Spleen (tissue), 11 donors: ENCODE measurements around the gene RTL10. TPM values are rescaled to one million over a fixed set of nuclear protein-coding genes. Genes with fewer than 3 reads are reported as not detected.
A peak's percentile ranks its signal among the peaks of the same experiment; 100 is the strongest.

Source experiments
- DNase-seq: peaks from one replicate; pipeline ENCODE4 v3.0.0-alpha.2; 2020
- H3K27ac ChIP-seq, 8 donors: fragments of 200-600 bp; sonication (generic) in 7 of 8; 1 replicate in 4 of 8; 2 replicates in 4 of 8; pipeline versions ENCODE4 v1.5.0 to v1.8.0; 2016 to 2021; ENCODE audit warnings: inconsistent platforms in 4 of 8, mild to moderate bottlenecking in 4 of 8, moderate library complexity in 1 of 8
- H3K27me3 ChIP-seq, 7 donors: fragments of 200-600 bp; sonication (generic) in 6 of 7; replicated peaks in 1 of 7; 1 replicate in 4 of 7; 2 replicates in 3 of 7; pipeline versions ENCODE4 v1.5.0 to v1.8.0; 2016 to 2021; ENCODE audit warnings: inconsistent platforms in 3 of 7, mild to moderate bottlenecking in 1 of 7
- H3K36me3 ChIP-seq, 6 donors: fragments of 200-600 bp; sonication (generic) in 5 of 6; 1 replicate in 4 of 6; 2 replicates in 2 of 6; pipeline versions ENCODE4 v1.5.0 to v1.8.0; 2016 to 2021; ENCODE audit warnings: inconsistent platforms in 2 of 6
- H3K4me1 ChIP-seq, 6 donors: fragments of 200-600 bp; sonication (generic) in 5 of 6; 1 replicate in 3 of 6; 2 replicates in 3 of 6; pipeline versions ENCODE4 v1.5.0 to v1.8.0; 2016 to 2021; ENCODE audit warnings: inconsistent platforms in 3 of 6
- H3K4me3 ChIP-seq, 8 donors: fragments of 200-600 bp; sonication (generic) in 7 of 8; 1 replicate in 4 of 8; 2 replicates in 4 of 8; pipeline versions ENCODE4 v1.5.0 to v1.8.0; 2016 to 2021; ENCODE audit warnings: inconsistent platforms in 4 of 8, mild to moderate bottlenecking in 4 of 8, moderate library complexity in 2 of 8
- H3K9me3 ChIP-seq, 8 donors: fragments of 200-600 bp; sonication (generic) in 7 of 8; 1 replicate in 4 of 8; 2 replicates in 4 of 8; pipeline versions ENCODE4 v1.5.0 to v1.8.0; 2016 to 2021; ENCODE audit warnings: inconsistent platforms in 4 of 8
- POLR2A ChIP-seq, 3 donors: fragments of 450-650 bp; IDR thresholded peaks; one replicate each; pipeline ENCODE4 v1.5.1; 2017; ENCODE audit warnings: antibody characterized with exemption in 3 of 3, mild to moderate bottlenecking in 1 of 3
- POLR2AphosphoS5 ChIP-seq, 3 donors: sonication (generic); formaldehyde crosslinking; IDR thresholded peaks; one replicate each; pipeline ENCODE4 v1.5.1; 2017; ENCODE audit warnings: antibody characterized with exemption in 3 of 3
- WGBS, 5 donors: extraction: QIAGEN DNeasy Blood & Tissue Kit in 3 of 5; methylation state at CpG; one replicate each; pipeline versions ENCODE4 v1.1.5 to v1.1.7; 2013 to 2018; 5-methylcytosine and 5-hydroxymethylcytosine counted together
- intact Hi-C: fragments of 100-400 bp; cut with DNase I; formaldehyde crosslinking; loops from one replicate; pipeline ENCODE4 v1.15.0; 2023; ENCODE audit warnings: low total_unique reads
- polyA plus RNA-seq, 3 donors: library from polyadenylated mRNA; stranded (reverse); fragments of 200-250 nt; gene quantifications; one replicate each; pipeline ENCODE4 v1.2.1, GENCODE V29; 2013
- total RNA-seq, 7 donors: library from RNA; depleted of rRNA in 3 of 7; stranded (reverse); fragments of >200 nt in 3 of 7; fragmentation: NEBNext Ultra II Directional in 4 of 7; extraction: Animal tissue kit (Norgen Biotek cat#: 25700) in 4 of 7; gene quantifications; one replicate each; pipeline versions ENCODE4 v1.1.0 to v1.2.1, GENCODE V29; 2016 to 2021
- TF ChIP-seq, protein P1 (sequence below), 11 experiments: fragments of 200-600 bp in 7 of 11; fragments of 450-650 bp in 4 of 11; sonication (generic) in 4 of 11; IDR thresholded peaks in 8 of 11; conservative IDR thresholded peaks in 3 of 11; 1 replicate in 7 of 11; 2 replicates in 4 of 11; pipeline versions ENCODE4 v1.4.0 to v1.8.0; 2016 to 2021; ENCODE audit warnings: antibody characterized with exemption in 11 of 11, inconsistent platforms in 4 of 11, mild to moderate bottlenecking in 1 of 11
- donor health status: healthy with polysubstance abuse.
- donor health status: DM: no; HTN: no; CAD: no; lungs with moderate emphysema.
- donor health status: DM: no; HTN: no; CAD: no.
- donor health status: Bipolar disorder and iron deficiency.
- donor health status: healthy.
- donor health status: DM: no; HTN: no; CAD: no.
- donor health status: DM: yes; HTN: yes; CAD: no.

RTL10 gene
- total and polyA plus RNA-seq, 10 donors = 8.3 to 22.9 (median 17.8) TPM

DNA sequence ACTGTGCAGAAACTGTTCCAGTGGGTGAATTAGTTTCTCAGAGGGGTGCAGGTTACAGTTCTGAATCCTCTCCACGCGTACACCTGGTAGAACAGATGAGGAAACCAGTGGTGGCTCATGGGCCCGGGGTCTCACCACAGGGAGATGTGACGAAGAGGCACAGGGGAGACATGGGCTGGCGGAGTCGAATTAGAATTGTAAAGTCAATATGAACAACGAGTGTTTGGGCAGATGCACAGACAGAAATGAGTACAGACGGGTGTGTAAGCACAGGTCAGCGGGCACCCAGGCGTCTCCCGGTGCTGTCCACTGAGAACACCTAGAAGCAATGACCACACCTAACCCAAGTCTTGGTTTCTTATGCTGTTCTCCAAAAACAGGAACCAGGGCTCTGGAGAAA is 41.8 kb downstream of the RTL10 start:
- Histone ChIP-seq H3K9me3 (no peaks in the 10 kb centered on the region), H3K27me3 (no peaks in the 10 kb centered on the region), H3K27ac (no peak overlapping the region), H3K36me3 (peaks cover 0 to 31% (median 6%) of the 10 kb centered on the region in 6 donors), H3K4me1 (peaks cover 0 to 5% (median 0%) of the 10 kb centered on the region in 6 donors), H3K4me3 (no peak overlapping the region)
- TF ChIP-seq POLR2A (IDR thresholded peaks at IDR 0.05) = no peak
- TF ChIP-seq, protein P1, sequence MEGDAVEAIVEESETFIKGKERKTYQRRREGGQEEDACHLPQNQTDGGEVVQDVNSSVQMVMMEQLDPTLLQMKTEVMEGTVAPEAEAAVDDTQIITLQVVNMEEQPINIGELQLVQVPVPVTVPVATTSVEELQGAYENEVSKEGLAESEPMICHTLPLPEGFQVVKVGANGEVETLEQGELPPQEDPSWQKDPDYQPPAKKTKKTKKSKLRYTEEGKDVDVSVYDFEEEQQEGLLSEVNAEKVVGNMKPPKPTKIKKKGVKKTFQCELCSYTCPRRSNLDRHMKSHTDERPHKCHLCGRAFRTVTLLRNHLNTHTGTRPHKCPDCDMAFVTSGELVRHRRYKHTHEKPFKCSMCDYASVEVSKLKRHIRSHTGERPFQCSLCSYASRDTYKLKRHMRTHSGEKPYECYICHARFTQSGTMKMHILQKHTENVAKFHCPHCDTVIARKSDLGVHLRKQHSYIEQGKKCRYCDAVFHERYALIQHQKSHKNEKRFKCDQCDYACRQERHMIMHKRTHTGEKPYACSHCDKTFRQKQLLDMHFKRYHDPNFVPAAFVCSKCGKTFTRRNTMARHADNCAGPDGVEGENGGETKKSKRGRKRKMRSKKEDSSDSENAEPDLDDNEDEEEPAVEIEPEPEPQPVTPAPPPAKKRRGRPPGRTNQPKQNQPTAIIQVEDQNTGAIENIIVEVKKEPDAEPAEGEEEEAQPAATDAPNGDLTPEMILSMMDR (IDR thresholded peaks at IDR 0.05 in 8 of 11, conservative IDR thresholded peaks at IDR 0.05 in 3 of 11) = no peak
- TF ChIP-seq POLR2AphosphoS5 (IDR thresholded peaks at IDR 0.05) = no peak
- WGBS, 5 donors = 86 to 91% (median 89%) methylated on average over 11 of the region's 11 CpGs
- DNase-seq = peak; percentile 27
- intact Hi-C loops = no loop called here

GRCh38 chr22:19811811-19812771 is 42.6 kb downstream of the RTL10 start:
- TF ChIP-seq POLR2AphosphoS5 (IDR thresholded peaks at IDR 0.05) (peak in 1 of 3 donors; percentile 5), POLR2A (IDR thresholded peaks at IDR 0.05) (no peak)
- peaks cover 0 to 37% (median 6%) of the 10 kb centered on the region in 6 donors for H3K36me3 ChIP-seq
- no peaks in the 10 kb centered on the region for H3K9me3 ChIP-seq
- peak; percentile 65 for DNase-seq
- H3K27ac ChIP-seq = no peak overlapping the region
- H3K4me3 ChIP-seq = no peak overlapping the region
- peaks cover 0 to 5% (median 0%) of the 10 kb centered on the region in 6 donors for H3K4me1 ChIP-seq
- H3K27me3 ChIP-seq = no peaks in the 10 kb centered on the region
- intact Hi-C loops = no loop called here
- 93 to 95% (median 95%) methylated on average over 21 to 36 of the region's 36 CpGs for WGBS, 5 donors

DNA sequence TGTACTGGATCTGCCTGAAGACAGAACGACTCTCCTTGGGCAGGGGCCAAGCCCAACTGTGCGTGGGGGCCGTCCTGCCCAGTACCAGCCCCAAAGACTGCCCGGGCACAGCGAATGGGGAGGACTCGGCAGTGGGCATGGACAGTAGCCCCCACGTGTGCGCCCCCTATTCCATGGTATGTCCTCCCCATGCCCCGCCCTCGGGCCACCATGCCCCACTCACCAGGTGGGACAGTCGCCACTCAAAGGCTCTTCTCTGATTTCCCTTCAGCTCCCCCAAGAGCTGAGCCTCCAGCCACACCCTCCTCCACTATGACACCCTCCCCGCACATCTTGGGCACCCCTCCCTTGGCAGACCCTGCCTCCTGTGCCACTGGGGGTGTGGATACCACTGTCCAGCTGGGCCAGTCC is 43.5 kb downstream of the RTL10 start:
- peaks cover 0 to 46% (median 7%) of the 10 kb centered on the region in 6 donors for H3K36me3 ChIP-seq
- no peaks in the 10 kb centered on the region for H3K9me3 ChIP-seq
- intact Hi-C loops = no loop called here
- WGBS, 5 donors = 84 to 91% (median 90%) methylated on average over 11 to 12 of the region's 12 CpGs
- peak; percentile 59 for DNase-seq
- peaks cover 0 to 13% (median 4%) of the 10 kb centered on the region in 6 donors for H3K4me1 ChIP-seq
- no peaks in the 10 kb centered on the region for H3K27me3 ChIP-seq
- TF ChIP-seq POLR2A (IDR thresholded peaks at IDR 0.05) (no peak), POLR2AphosphoS5 (IDR thresholded peaks at IDR 0.05) (no peak)
- TF ChIP-seq, protein P1 (IDR thresholded peaks at IDR 0.05 in 8 of 11, conservative IDR thresholded peaks at IDR 0.05 in 3 of 11) = no peak
- H3K4me3 ChIP-seq = no peak overlapping the region
- no peak overlapping the region for H3K27ac ChIP-seq

GRCh38 chr22:19810381-19811201 is 44.1 kb downstream of the RTL10 start:
- Histone ChIP-seq H3K27me3 (no peaks in the 10 kb centered on the region), H3K4me1 (peaks cover 0 to 19% (median 7%) of the 10 kb centered on the region in 6 donors), H3K4me3 (no peak overlapping the region), H3K9me3 (no peaks in the 10 kb centered on the region), H3K36me3 (peaks cover 0 to 52% (median 9%) of the 10 kb centered on the region in 6 donors), H3K27ac (no peak overlapping the region)
- intact Hi-C loops = no loop called here
- DNase-seq = peak; percentile 62
- WGBS, 5 donors = 75 to 85% (median 84%) methylated on average over 18 to 23 of the region's 23 CpGs
- TF ChIP-seq POLR2AphosphoS5 (IDR thresholded peaks at IDR 0.05) = no peak
- TF ChIP-seq POLR2A (IDR thresholded peaks at IDR 0.05) = no peak
- TF ChIP-seq, protein P1 (IDR thresholded peaks at IDR 0.05 in 8 of 11, conservative IDR thresholded peaks at IDR 0.05 in 3 of 11) = no peak
